ACHN (cell line): ENCODE measurements around the gene CKB.

Experiments
- DNase-seq: peaks from one replicate; pipeline ENCODE4 v3.0.0-alpha.2; 2015
- in situ Hi-C: cut with HindIII; loops from 2 replicates; pipeline ENCODE4 v1.10.0; 2017; ENCODE audit warnings: low sequenced_read_pairs, low pct_ligation_motif_present, low pct_unique_long_range_greater_than_20kb

Gene CKB

GRCh38 chr14:103551338-103551762 is 28.7 kb upstream of the CKB start:
- peak; percentile 78 for DNase-seq

GRCh38 chr14:103550451-103551337 is 28.1 kb upstream of the CKB start:
- peak; percentile 84 for DNase-seq

More at GRCh38 chr14:103551338-103551762, 28.7 kb upstream of the CKB start:
- in situ Hi-C loops: no loop called here

GRCh38 chr14:103549361-103550311 is 27.0 kb upstream of the CKB start:
- DNase-seq: no peak
- in situ Hi-C loops: no loop called here

More at GRCh38 chr14:103550451-103551337, 28.1 kb upstream of the CKB start:
- in situ Hi-C loops: no loop called here

GRCh38 chr14:103548463-103549351 is 26.1 kb upstream of the CKB start:
- no peak for DNase-seq
- in situ Hi-C loops: no loop called here

GRCh38 chr14:103547941-103548462 is 25.4 kb upstream of the CKB start:
- in situ Hi-C loops: no loop called here
- DNase-seq: no peak

- DNase-seq: no peak
- in situ Hi-C loops: no loop called here
Observed at GRCh38 chr14:103547455-103547940, 24.9 kb upstream of the CKB start.

GRCh38 chr14:103546652-103547454 is 24.2 kb upstream of the CKB start:
- DNase-seq: peak; percentile 45
- in situ Hi-C loops: no loop called here

GRCh38 chr14:103545915-103546651 is 23.5 kb upstream of the CKB start:
- DNase-seq: no peak
- in situ Hi-C loops: no loop called here

- in situ Hi-C loops: no loop called here
- DNase-seq: no peak
Observed at GRCh38 chr14:103545219-103545914, 22.7 kb upstream of the CKB start.

- in situ Hi-C loops: no loop called here
- no peak for DNase-seq
Observed at GRCh38 chr14:103544388-103545218, 22.0 kb upstream of the CKB start.

- in situ Hi-C loops: no loop called here
Observed at GRCh38 chr14:103543721-103544387, 21.2 kb upstream of the CKB start.

GRCh38 chr14:103543140-103543539 is 20.5 kb upstream of the CKB start:
- DNase-seq: no peak
- in situ Hi-C loops: no loop called here

More at GRCh38 chr14:103543721-103544387, 21.2 kb upstream of the CKB start:
- no peak for DNase-seq

- in situ Hi-C loops: no loop called here
- no peak for DNase-seq
Observed at GRCh38 chr14:103542605-103543088, 20.0 kb upstream of the CKB start.

- in situ Hi-C loops: no loop called here
Observed at GRCh38 chr14:103541709-103542604, 19.3 kb upstream of the CKB start.

More at GRCh38 chr14:103541709-103542604, 19.3 kb upstream of the CKB start:
- no peak for DNase-seq
